RCC 7860 (cell line): ENCODE measurements around the gene ZSWIM4.
"Not testable (repeated sequence)": the region's sequence is repeated elsewhere in the genome, so short reads cannot be mapped to it uniquely, and the experiment has no call there.

ENCODE experiments used
- DNase-seq: peaks from one replicate; pipeline ENCODE4 v3.0.0-alpha.2; 2015; ENCODE audit warnings: low spot score
- FAIRE-seq: peaks from 2 replicates; lab custom pipeline; 2012; peaks lifted over from hg19 to GRCh38; lab: Jason Lieb, UNC

Gene ZSWIM4

GRCh38 chr19:13847407-13848339, 52.4 kb downstream of the ZSWIM4 start:
- DNase-seq (peak; percentile 83), FAIRE-seq (no peak)

GRCh38 chr19:13848340-13848677, 53.1 kb downstream of the ZSWIM4 start:
- DNase-seq (no peak), FAIRE-seq (no peak)

- no peak for FAIRE-seq
- no peak for DNase-seq
Observed at GRCh38 chr19:13848798-13849676, 53.8 kb downstream of the ZSWIM4 start.

- DNase-seq: peak; percentile 77
Observed at GRCh38 chr19:13849991-13850909, 55.0 kb downstream of the ZSWIM4 start.

GRCh38 chr19:13850910-13851733, 55.9 kb downstream of the ZSWIM4 start:
- DNase-seq (peak; percentile 96), FAIRE-seq (peak; percentile 68)

More at GRCh38 chr19:13849991-13850909, 55.0 kb downstream of the ZSWIM4 start:
- FAIRE-seq: no peak

GRCh38 chr19:13851734-13852114, 56.5 kb downstream of the ZSWIM4 start:
- not testable (repeated sequence) for FAIRE-seq

GRCh38 chr19:13852171-13852707, 57.0 kb downstream of the ZSWIM4 start:
- peak; percentile 19 for DNase-seq
- not testable (repeated sequence) for FAIRE-seq

More at GRCh38 chr19:13851734-13852114, 56.5 kb downstream of the ZSWIM4 start:
- DNase-seq: not testable (repeated sequence)

GRCh38 chr19:13856497-13856896, 61.3 kb downstream of the ZSWIM4 start:
- FAIRE-seq (no peak), DNase-seq (no peak)

- DNase-seq (peak; percentile 29), FAIRE-seq (no peak)
Observed at GRCh38 chr19:13859361-13859880, 64.2 kb downstream of the ZSWIM4 start.

- FAIRE-seq: no peak
- no peak for DNase-seq
Observed at GRCh38 chr19:13860679-13861391, 65.6 kb downstream of the ZSWIM4 start.

GRCh38 chr19:13861392-13861713, 66.1 kb downstream of the ZSWIM4 start:
- DNase-seq (no peak), FAIRE-seq (no peak)

GRCh38 chr19:13861714-13862531, 66.7 kb downstream of the ZSWIM4 start:
- FAIRE-seq (no peak), DNase-seq (peak; percentile 71)

GRCh38 chr19:13864046-13864666, 68.9 kb downstream of the ZSWIM4 start:
- FAIRE-seq: no peak
- DNase-seq: no peak

GRCh38 chr19:13864667-13865570, 69.7 kb downstream of the ZSWIM4 start:
- FAIRE-seq: no peak
- DNase-seq: no peak

GRCh38 chr19:13865571-13866462, 70.6 kb downstream of the ZSWIM4 start:
- no peak for FAIRE-seq
- DNase-seq: no peak
